ENCODE results near the gene OPCML. TPM values are rescaled to one million over a fixed set of nuclear protein-coding genes. Genes with fewer than 3 reads are reported as not detected.

OPCML gene
- total RNA-seq, 5 donors from 2014 or later (not counting 1 experiment from before 2014, with no cell fraction given), result not detected

- Histone ChIP-seq H3K4me1 (ENCODE audit: control insufficient read depth in 1 of 2, extremely low read depth in 1 of 2, insufficient read depth in 2 of 2, low read length in 2 of 2) (no peaks in the 10 kb centered on the region), H3K4me3 (ENCODE audit: control insufficient read depth in 1 of 2, extremely low read depth in 1 of 2, low read length in 1 of 2) (no peak overlapping the region), H3K27ac (ENCODE audit: low read length) (no peak overlapping the region), H3K27me3 (replicated peaks in 1 of 2; ENCODE audit: control insufficient read depth in 2 of 2, extremely low read depth in 1 of 2, insufficient read depth in 2 of 2, low read length in 1 of 2) (no peaks in the 10 kb centered on the region), H3K36me3 (ENCODE audit: control insufficient read depth in 2 of 2, extremely low read depth in 1 of 2, insufficient read depth in 1 of 2, low read length in 1 of 2) (no peaks in the 10 kb centered on the region), H3K9me3 (no peaks in the 10 kb centered on the region)
- ATAC-seq (replicated peaks in 1 of 4) (no peak), DNase-seq (no peak)
- H3K36me3 Mint-ChIP-seq, result no peaks in the 10 kb centered on the region
- H3K27ac Mint-ChIP-seq, result no peak overlapping the region
- no peak overlapping the region for H3K4me3 Mint-ChIP-seq
- no peaks in the 10 kb centered on the region for H3K4me1 Mint-ChIP-seq
- ChIA-PET CTCF (no interaction called here), POLR2A (no interaction called here)
- peaks cover 0 to 1% of the 10 kb centered on the region in 2 donors for H3K27me3 Mint-ChIP-seq
- no CpG with 5 or more reads among the region's 2 CpGs for WGBS (ENCODE audit: insufficient coverage)
- peaks cover 0 to 8% (median 5%) of the 10 kb centered on the region in 3 donors for H3K9me3 Mint-ChIP-seq
Measured at GRCh38 chr11:132475026-132475425, 1057.3 kb downstream of the OPCML start.

- H3K4me1 Mint-ChIP-seq, result no peaks in the 10 kb centered on the region
- Histone ChIP-seq H3K9me3 (no peaks in the 10 kb centered on the region), H3K36me3 (ENCODE audit: control insufficient read depth in 2 of 2, extremely low read depth in 1 of 2, insufficient read depth in 1 of 2, low read length in 1 of 2) (no peaks in the 10 kb centered on the region), H3K4me3 (ENCODE audit: control insufficient read depth in 1 of 2, extremely low read depth in 1 of 2, low read length in 1 of 2) (no peak overlapping the region), H3K27me3 (replicated peaks in 1 of 2; ENCODE audit: control insufficient read depth in 2 of 2, extremely low read depth in 1 of 2, insufficient read depth in 2 of 2, low read length in 1 of 2) (no peaks in the 10 kb centered on the region), H3K4me1 (ENCODE audit: control insufficient read depth in 1 of 2, extremely low read depth in 1 of 2, insufficient read depth in 2 of 2, low read length in 2 of 2) (no peaks in the 10 kb centered on the region), H3K27ac (ENCODE audit: low read length) (no peak overlapping the region)
- peaks cover 0 to 4% (median 3%) of the 10 kb centered on the region in 3 donors for H3K9me3 Mint-ChIP-seq
- no peaks in the 10 kb centered on the region for H3K36me3 Mint-ChIP-seq
- CTCF ChIA-PET, result no interaction called here
- H3K27me3 Mint-ChIP-seq, result peaks cover 0 to 1% of the 10 kb centered on the region in 2 donors
- H3K27ac Mint-ChIP-seq, result no peak overlapping the region
- no peak overlapping the region for H3K4me3 Mint-ChIP-seq
- POLR2A ChIA-PET, result no interaction called here
- ATAC-seq (replicated peaks in 1 of 4), result no peak
- WGBS (ENCODE audit: insufficient coverage), result 100% methylated on average over 2 of the region's 6 CpGs
- no peak for DNase-seq
Measured at GRCh38 chr11:132472411-132473172, 1059.7 kb downstream of the OPCML start.

- H3K27ac ChIP-seq (ENCODE audit: low read length), result no peak overlapping the region
- no peaks in the 10 kb centered on the region for H3K9me3 ChIP-seq
- Mint-ChIP-seq H3K36me3 (no peaks in the 10 kb centered on the region), H3K27me3 (no peaks in the 10 kb centered on the region), H3K4me1 (no peaks in the 10 kb centered on the region), H3K9me3 (no peaks in the 10 kb centered on the region), H3K4me3 (no peak overlapping the region), H3K27ac (no peak overlapping the region)
- ATAC-seq (replicated peaks in 1 of 4), result no peak
- no peaks in the 10 kb centered on the region for H3K27me3 ChIP-seq (replicated peaks in 1 of 2; ENCODE audit: control insufficient read depth in 2 of 2, extremely low read depth in 1 of 2, insufficient read depth in 2 of 2, low read length in 1 of 2)
- POLR2A ChIA-PET, result no interaction called here
- DNase-seq, result no peak
- H3K4me3 ChIP-seq (ENCODE audit: control insufficient read depth in 1 of 2, extremely low read depth in 1 of 2, low read length in 1 of 2), result no peak overlapping the region
- CTCF ChIA-PET, result no interaction called here
- WGBS (ENCODE audit: insufficient coverage), result no CpG with 5 or more reads among the region's 3 CpGs
- H3K36me3 ChIP-seq (ENCODE audit: control insufficient read depth in 2 of 2, extremely low read depth in 1 of 2, insufficient read depth in 1 of 2, low read length in 1 of 2), result no peaks in the 10 kb centered on the region
- H3K4me1 ChIP-seq (ENCODE audit: control insufficient read depth in 1 of 2, extremely low read depth in 1 of 2, insufficient read depth in 2 of 2, low read length in 2 of 2), result no peaks in the 10 kb centered on the region
Measured at GRCh38 chr11:132471466-132471865, 1060.8 kb downstream of the OPCML start.

GRCh38 chr11:132466983-132467382 is 1065.3 kb downstream of the OPCML start:
- Histone ChIP-seq H3K4me3 (ENCODE audit: control insufficient read depth in 1 of 2, extremely low read depth in 1 of 2, low read length in 1 of 2) (no peak overlapping the region), H3K36me3 (ENCODE audit: control insufficient read depth in 2 of 2, extremely low read depth in 1 of 2, insufficient read depth in 1 of 2, low read length in 1 of 2) (no peaks in the 10 kb centered on the region), H3K27me3 (replicated peaks in 1 of 2; ENCODE audit: control insufficient read depth in 2 of 2, extremely low read depth in 1 of 2, insufficient read depth in 2 of 2, low read length in 1 of 2) (no peaks in the 10 kb centered on the region), H3K27ac (ENCODE audit: low read length) (no peak overlapping the region), H3K9me3 (no peaks in the 10 kb centered on the region), H3K4me1 (ENCODE audit: control insufficient read depth in 1 of 2, extremely low read depth in 1 of 2, insufficient read depth in 2 of 2, low read length in 2 of 2) (no peaks in the 10 kb centered on the region)
- no peak overlapping the region for H3K4me3 Mint-ChIP-seq
- peaks cover 0 to 5% (median 0%) of the 10 kb centered on the region in 3 donors for H3K9me3 Mint-ChIP-seq
- ATAC-seq (replicated peaks in 1 of 4) (no peak), DNase-seq (no peak)
- no peaks in the 10 kb centered on the region for H3K36me3 Mint-ChIP-seq
- H3K27ac Mint-ChIP-seq, result no peak overlapping the region
- WGBS (ENCODE audit: insufficient coverage), result 28% methylated on average over 6 of the region's 7 CpGs
- ChIA-PET POLR2A (no interaction called here), CTCF (no interaction called here)
- no peaks in the 10 kb centered on the region for H3K27me3 Mint-ChIP-seq
- no peaks in the 10 kb centered on the region for H3K4me1 Mint-ChIP-seq

GRCh38 chr11:132464939-132465338 is 1067.4 kb downstream of the OPCML start:
- Mint-ChIP-seq H3K27me3 (no peaks in the 10 kb centered on the region), H3K9me3 (peaks cover 2 to 13% (median 5%) of the 10 kb centered on the region in 3 donors), H3K4me1 (no peaks in the 10 kb centered on the region), H3K27ac (no peak overlapping the region), H3K4me3 (no peak overlapping the region), H3K36me3 (no peaks in the 10 kb centered on the region)
- no peak for DNase-seq
- Histone ChIP-seq H3K27me3 (replicated peaks in 1 of 2; ENCODE audit: control insufficient read depth in 2 of 2, extremely low read depth in 1 of 2, insufficient read depth in 2 of 2, low read length in 1 of 2) (no peaks in the 10 kb centered on the region), H3K4me3 (ENCODE audit: control insufficient read depth in 1 of 2, extremely low read depth in 1 of 2, low read length in 1 of 2) (no peak overlapping the region), H3K27ac (ENCODE audit: low read length) (no peak overlapping the region), H3K9me3 (no peaks in the 10 kb centered on the region), H3K36me3 (ENCODE audit: control insufficient read depth in 2 of 2, extremely low read depth in 1 of 2, insufficient read depth in 1 of 2, low read length in 1 of 2) (no peaks in the 10 kb centered on the region), H3K4me1 (ENCODE audit: control insufficient read depth in 1 of 2, extremely low read depth in 1 of 2, insufficient read depth in 2 of 2, low read length in 2 of 2) (no peaks in the 10 kb centered on the region)
- ChIA-PET CTCF (no interaction called here), POLR2A (no interaction called here)
- ATAC-seq (replicated peaks in 1 of 4), result no peak
- WGBS (ENCODE audit: insufficient coverage), result no CpG with 5 or more reads among the region's 3 CpGs

- no peaks in the 10 kb centered on the region for H3K36me3 ChIP-seq (ENCODE audit: control insufficient read depth in 2 of 2, extremely low read depth in 1 of 2, insufficient read depth in 1 of 2, low read length in 1 of 2)
- H3K27me3 Mint-ChIP-seq, result no peaks in the 10 kb centered on the region
- POLR2A ChIA-PET, result no interaction called here
- H3K4me1 Mint-ChIP-seq, result no peaks in the 10 kb centered on the region
- H3K4me3 Mint-ChIP-seq, result no peak overlapping the region
- no peak overlapping the region for H3K27ac ChIP-seq (ENCODE audit: low read length)
- no CpG with 5 or more reads among the region's 1 CpG for WGBS (ENCODE audit: insufficient coverage)
- H3K27ac Mint-ChIP-seq, result no peak overlapping the region
- no peak for ATAC-seq (replicated peaks in 1 of 4)
- CTCF ChIA-PET, result no interaction called here
- no peaks in the 10 kb centered on the region for H3K9me3 ChIP-seq
- no peaks in the 10 kb centered on the region for H3K36me3 Mint-ChIP-seq
- H3K27me3 ChIP-seq (replicated peaks in 1 of 2; ENCODE audit: control insufficient read depth in 2 of 2, extremely low read depth in 1 of 2, insufficient read depth in 2 of 2, low read length in 1 of 2), result no peaks in the 10 kb centered on the region
- peaks cover 2 to 13% (median 8%) of the 10 kb centered on the region in 3 donors for H3K9me3 Mint-ChIP-seq
- no peak for DNase-seq
- H3K4me1 ChIP-seq (ENCODE audit: control insufficient read depth in 1 of 2, extremely low read depth in 1 of 2, insufficient read depth in 2 of 2, low read length in 2 of 2), result no peaks in the 10 kb centered on the region
- H3K4me3 ChIP-seq (ENCODE audit: control insufficient read depth in 1 of 2, extremely low read depth in 1 of 2, low read length in 1 of 2), result no peak overlapping the region
Measured at GRCh38 chr11:132464003-132464342, 1068.3 kb downstream of the OPCML start.
